ENCODE results near the gene CNBD2.
A peak's percentile ranks its signal among the peaks of the same experiment; 100 is the strongest.
"Not testable (repeated sequence)": the region's sequence is repeated elsewhere in the genome, so short reads cannot be mapped to it uniquely, and the experiment has no call there.

CNBD2 gene

DNA sequence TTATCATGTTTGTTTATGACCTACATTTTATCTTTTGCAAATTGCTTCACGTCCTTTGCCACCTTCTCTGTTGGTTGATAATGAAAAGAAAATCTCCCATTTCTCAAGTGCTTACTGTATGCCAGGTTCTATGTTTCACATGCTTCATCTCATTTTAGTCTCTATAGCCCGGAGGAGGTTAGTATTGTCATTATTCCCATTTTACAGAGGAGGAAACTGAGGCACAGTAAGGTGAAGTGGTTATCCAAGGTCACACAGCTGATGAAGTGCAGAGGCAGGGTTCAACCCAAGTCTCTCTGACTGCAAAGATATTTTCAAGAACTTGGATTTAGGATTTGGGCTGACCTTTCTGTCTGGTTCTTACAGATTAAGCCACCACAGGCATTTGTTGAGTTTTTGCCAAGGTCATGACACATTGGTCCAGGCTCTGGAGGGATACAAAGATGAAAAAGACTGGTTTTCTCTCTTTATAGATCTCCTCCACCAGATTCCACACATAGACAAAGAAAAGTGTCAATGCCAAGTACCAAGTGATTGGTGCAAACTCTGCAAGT is 20.6 kb downstream of the CNBD2 start:
- H3K4me3 ChIP-seq (ENCODE audit: low read depth, low read length) = no peak overlapping the region
- no peak for TF ChIP-seq CTCF (IDR thresholded peaks at IDR 0.05; ENCODE audit: insufficient read depth, low read depth, low read length, missing control alignments)
- no peak for DNase-seq (ENCODE audit: low read depth)

- TF ChIP-seq CTCF (IDR thresholded peaks at IDR 0.05; ENCODE audit: insufficient read depth, low read depth, low read length, missing control alignments) = peak; percentile 38
- H3K4me3 ChIP-seq (ENCODE audit: low read depth, low read length) = no peak overlapping the region
- DNase-seq (ENCODE audit: low read depth) = peak; percentile 31
Measured at GRCh38 chr20:35991142-35991771, 22.9 kb downstream of the CNBD2 start.

- peak; percentile 69 for DNase-seq (ENCODE audit: low read depth)
- no peak overlapping the region for H3K4me3 ChIP-seq (ENCODE audit: low read depth, low read length)
- peak; percentile 82 for TF ChIP-seq CTCF (IDR thresholded peaks at IDR 0.05; ENCODE audit: insufficient read depth, low read depth, low read length, missing control alignments)
Measured at GRCh38 chr20:35992713-35993335, 24.4 kb downstream of the CNBD2 start.

GRCh38 chr20:35994994-35995453 is 26.6 kb downstream of the CNBD2 start:
- peak; percentile 96 for TF ChIP-seq CTCF (IDR thresholded peaks at IDR 0.05; ENCODE audit: insufficient read depth, low read depth, low read length, missing control alignments)
- peak; percentile 87 for DNase-seq (ENCODE audit: low read depth)
- no peak overlapping the region for H3K4me3 ChIP-seq (ENCODE audit: low read depth, low read length)

- not testable (repeated sequence) for DNase-seq (ENCODE audit: low read depth)
Measured at GRCh38 chr20:35996492-35996891, 28.1 kb downstream of the CNBD2 start.

DNA sequence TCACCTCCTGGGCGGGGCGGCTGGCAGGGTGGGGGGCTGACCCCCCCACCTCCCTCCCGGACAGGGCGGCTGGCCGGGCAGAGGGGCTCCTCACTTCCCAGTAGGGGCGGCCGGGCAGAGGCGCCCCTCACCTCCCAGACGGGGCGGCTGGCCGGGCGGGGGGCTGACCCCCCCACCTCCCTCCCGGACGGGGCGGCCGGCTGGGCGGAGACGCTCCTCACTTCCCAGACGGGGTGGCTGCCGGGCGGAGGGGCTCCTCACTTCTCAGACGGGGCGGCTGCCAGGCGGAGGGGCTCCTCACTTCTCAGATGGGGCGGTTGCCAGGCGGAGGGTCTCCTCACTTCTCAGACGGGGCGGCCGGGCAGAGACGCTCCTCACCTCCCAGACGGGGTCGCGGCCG is 32.9 kb downstream of the CNBD2 start:
- H3K4me3 ChIP-seq (ENCODE audit: low read depth, low read length); DNase-seq (ENCODE audit: low read depth): not testable (repeated sequence)

More at GRCh38 chr20:35996492-35996891, 28.1 kb downstream of the CNBD2 start:
- not testable (repeated sequence) for H3K4me3 ChIP-seq (ENCODE audit: low read depth, low read length)

DNA sequence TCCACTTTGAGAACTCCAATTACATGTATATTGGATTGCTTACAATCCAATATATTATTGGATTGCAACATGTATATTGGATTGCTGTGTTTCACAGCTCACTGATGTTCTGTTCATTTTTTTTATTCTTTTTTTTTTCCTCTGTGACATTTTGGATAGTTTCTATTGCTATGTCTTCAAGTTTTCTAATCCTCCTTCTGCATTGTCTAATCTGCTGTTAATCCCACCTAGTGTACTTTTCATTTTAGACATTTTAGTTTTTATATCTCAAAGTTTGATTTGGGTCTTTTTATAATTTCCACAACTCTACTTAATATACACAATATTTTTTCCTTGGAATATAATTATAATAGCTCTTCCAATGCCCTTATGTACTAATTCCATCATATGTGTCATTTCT is 34.5 kb downstream of the CNBD2 start:
- no peak overlapping the region for H3K4me3 ChIP-seq (ENCODE audit: low read depth, low read length)
- DNase-seq (ENCODE audit: low read depth) = no peak
- TF ChIP-seq CTCF (IDR thresholded peaks at IDR 0.05; ENCODE audit: insufficient read depth, low read depth, low read length, missing control alignments) = no peak

GRCh38 chr20:36004045-36004444 is 35.7 kb downstream of the CNBD2 start:
- no peak for TF ChIP-seq CTCF (IDR thresholded peaks at IDR 0.05; ENCODE audit: insufficient read depth, low read depth, low read length, missing control alignments)
- no peak overlapping the region for H3K4me3 ChIP-seq (ENCODE audit: low read depth, low read length)
- DNase-seq (ENCODE audit: low read depth) = no peak
